Transverse colon (tissue), 4 donors: ENCODE measurements around the gene ADGRB3. TPM values are rescaled to one million over a fixed set of nuclear protein-coding genes. Genes with fewer than 3 reads are reported as not detected.

Source experiments
- DNase-seq: peaks from one replicate; pipeline ENCODE4 v3.0.0-alpha.2; 2019
- H3K27ac ChIP-seq, 4 donors: fragments of 200-600 bp; sonication (generic); 2 replicates each; pipeline ENCODE4 v1.5.1; 2016 to 2018; ENCODE audit warnings: inconsistent platforms in 4 of 4
- H3K27me3 ChIP-seq: fragments of 200-600 bp; sonication (generic); 2 replicates; pipeline ENCODE4 v1.5.1; 2017; ENCODE audit warnings: inconsistent platforms
- H3K36me3 ChIP-seq, 4 donors: fragments of 200-600 bp; sonication (generic); 2 replicates each; pipeline ENCODE4 v1.5.1; 2017 to 2019; ENCODE audit warnings: inconsistent platforms in 4 of 4
- H3K4me1 ChIP-seq, 4 donors: fragments of 200-600 bp; sonication (generic); 2 replicates each; pipeline ENCODE4 v1.5.1; 2017 to 2020; ENCODE audit warnings: inconsistent platforms in 4 of 4
- H3K4me3 ChIP-seq, 4 donors: fragments of 200-600 bp; sonication (generic); 1 replicate in 1 of 4; 2 replicates in 3 of 4; pipeline versions ENCODE4 v1.5.1 to v1.6.1; 2017 to 2019; ENCODE audit warnings: inconsistent platforms in 4 of 4
- H3K9me3 ChIP-seq, 2 donors: fragments of 200-600 bp; sonication (generic); 2 replicates each; pipeline ENCODE4 v1.5.1; 2017 to 2019; ENCODE audit warnings: inconsistent platforms in 2 of 2
- CTCF ChIP-seq, 5 experiments: fragments of 200-600 bp in 3 of 5; fragments of 450-650 bp in 2 of 5; sonication (generic) in 3 of 5; IDR thresholded peaks; 1 replicate in 2 of 5; 2 replicates in 3 of 5; pipeline ENCODE4 v1.5.1; 2016 to 2017; ENCODE audit warnings: antibody characterized with exemption in 5 of 5, inconsistent platforms in 3 of 5, mild to moderate bottlenecking in 2 of 5, moderate library complexity in 1 of 5
- EP300 ChIP-seq: sonication (generic); formaldehyde crosslinking; IDR thresholded peaks from one replicate; pipeline ENCODE4 v1.6.1; 2017; ENCODE audit warnings: antibody characterized with exemption, low read depth
- POLR2A ChIP-seq: fragments of 450-650 bp; IDR thresholded peaks from one replicate; pipeline ENCODE4 v1.6.1; 2016; ENCODE audit warnings: antibody characterized with exemption, mild to moderate bottlenecking, moderate library complexity
- POLR2AphosphoS5 ChIP-seq, 3 donors: sonication (generic); formaldehyde crosslinking; IDR thresholded peaks; one replicate each; pipeline ENCODE4 v1.6.1; 2016; ENCODE audit warnings: antibody characterized with exemption in 3 of 3
- WGBS, 2 donors: methylation state at CpG; one replicate each; pipeline ENCODE4 v1.1.5; 2018; ENCODE audit warnings: low coverage in 1 of 2; 5-methylcytosine and 5-hydroxymethylcytosine counted together
- in situ Hi-C, 4 donors: fragments of 200-750 bp; cut with MboI; loops; one replicate each; pipeline versions ENCODE4 v1.15.0 to v1.15.1; 2017; ENCODE audit warnings: low sequenced_read_pairs in 3 of 4, low pct_ligation_motif_present in 1 of 4, low pct_unique_long_range_greater_than_20kb in 1 of 4
- intact Hi-C: fragments of 100-400 bp; cut with DNase I; formaldehyde crosslinking; loops from one replicate; pipeline ENCODE4 v1.15.1; 2023; ENCODE audit warnings: low total_unique reads
- total RNA-seq, 4 donors: library from RNA; depleted of rRNA; stranded (reverse); fragments of >200 nt; gene quantifications; one replicate each; pipeline ENCODE4 v1.1.0, GENCODE V29; 2016

The ADGRB3 gene
- total RNA-seq, 4 donors from 2014 or later, result 0.37 to 20.5 (median 2.2) TPM

GRCh38 chr6:68967549-68968300 lies 332.6 kb downstream of the ADGRB3 start:
- Histone ChIP-seq H3K27me3 (no peaks in the 10 kb centered on the region), H3K36me3 (no peaks in the 10 kb centered on the region), H3K4me3 (no peak overlapping the region), H3K4me1 (no peaks in the 10 kb centered on the region), H3K9me3 (no peaks in the 10 kb centered on the region), H3K27ac (no peak overlapping the region)
- peak; percentile 54 for DNase-seq
- in situ Hi-C loops (loop anchor here in 1 of 4 donors (25.0 kb wide), 1 partner anchor 330 kb away; the partner anchor contains the start of gene ADGRB3), intact Hi-C loops (no loop called here)
- TF ChIP-seq EP300 (no peak), CTCF (IDR thresholded peaks at IDR 0.05) (peak; percentile 70 to 90 (median 86)), POLR2AphosphoS5 (IDR thresholded peaks at IDR 0.05) (no peak)
- 41 to 59% methylated on average over 8 to 11 of the region's 11 CpGs for WGBS, 2 donors

DNA sequence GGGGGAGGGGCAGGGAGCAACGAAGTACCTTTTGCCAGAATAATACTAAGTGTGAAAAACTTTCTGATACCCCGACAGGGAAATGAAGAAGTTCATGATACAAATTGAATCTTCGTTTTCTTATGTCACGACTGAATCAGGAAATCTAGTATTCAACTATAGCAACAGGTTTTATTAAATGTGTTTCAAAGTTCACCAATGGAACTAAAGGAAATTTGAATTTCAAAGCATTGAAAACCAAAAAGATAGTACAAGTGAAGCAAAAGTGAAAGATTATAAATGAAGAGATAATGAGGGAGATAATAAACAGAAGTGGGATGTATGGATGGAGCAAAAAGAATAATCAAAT lies 333.2 kb downstream of the ADGRB3 start:
- intact Hi-C loops, result no loop called here
- Histone ChIP-seq H3K4me3 (no peak overlapping the region), H3K4me1 (no peaks in the 10 kb centered on the region), H3K9me3 (no peaks in the 10 kb centered on the region), H3K36me3 (no peaks in the 10 kb centered on the region), H3K27me3 (no peaks in the 10 kb centered on the region), H3K27ac (no peak overlapping the region)
- 12 to 18% methylated on average over 3 to 4 of the region's 4 CpGs for WGBS, 2 donors
- DNase-seq, result no peak
- TF ChIP-seq POLR2A, result no peak
- TF ChIP-seq EP300, result no peak
- TF ChIP-seq CTCF (IDR thresholded peaks at IDR 0.05), result no peak
- no peak for TF ChIP-seq POLR2AphosphoS5 (IDR thresholded peaks at IDR 0.05)
- in situ Hi-C loops, result loop anchor here in 1 of 4 donors (25.0 kb wide), 1 partner anchor 331 kb away; the partner anchor contains the start of gene ADGRB3

GRCh38 chr6:68973066-68973465 lies 338.0 kb downstream of the ADGRB3 start:
- no peaks in the 10 kb centered on the region for H3K27me3 ChIP-seq
- intact Hi-C loops (no loop called here), in situ Hi-C loops (loop anchor here in 1 of 4 donors (25.0 kb wide), 1 partner anchor 336 kb away; the partner anchor contains the start of gene ADGRB3)
- no peaks in the 10 kb centered on the region for H3K9me3 ChIP-seq
- no peaks in the 10 kb centered on the region for H3K4me1 ChIP-seq
- TF ChIP-seq EP300 (no peak), CTCF (IDR thresholded peaks at IDR 0.05) (no peak), POLR2A (no peak), POLR2AphosphoS5 (IDR thresholded peaks at IDR 0.05) (no peak)
- DNase-seq, result no peak
- H3K36me3 ChIP-seq, result no peaks in the 10 kb centered on the region
- H3K4me3 ChIP-seq, result no peak overlapping the region
- H3K27ac ChIP-seq, result no peak overlapping the region

- Histone ChIP-seq H3K4me1 (no peaks in the 10 kb centered on the region), H3K9me3 (no peaks in the 10 kb centered on the region), H3K27ac (no peak overlapping the region), H3K4me3 (no peak overlapping the region), H3K27me3 (no peaks in the 10 kb centered on the region), H3K36me3 (no peaks in the 10 kb centered on the region)
- WGBS, 2 donors, result 15 to 37% methylated on average over 2 of the region's 2 CpGs
- TF ChIP-seq CTCF (IDR thresholded peaks at IDR 0.05) (no peak), POLR2AphosphoS5 (IDR thresholded peaks at IDR 0.05) (no peak), EP300 (no peak), POLR2A (no peak)
- in situ Hi-C loops, result no loop called here
- intact Hi-C loops, result no loop called here
- no peak for DNase-seq
Observed at GRCh38 chr6:68975064-68975463, 340.0 kb downstream of the ADGRB3 start.
